ENCODE results near the gene BATF3. TPM values are rescaled to one million over a fixed set of nuclear protein-coding genes. Genes with fewer than 3 reads are reported as not detected.
A peak's percentile ranks its signal among the peaks of the same experiment; 100 is the strongest.

Gene BATF3
- total and polyA plus RNA-seq, 9 of the 15 experiments (the other 6 are each of a cell fraction or from before 2014, with no cell fraction given): 0.40 to 3.8 (median 2.0) TPM

- TF ChIP-seq GATAD2B (IDR thresholded peaks at IDR 0.05; ENCODE audit: borderline replicate concordance) (peak; percentile 44; the same call in 1 of the 2 replicates), SRSF3 (IDR thresholded peaks at IDR 0.05; ENCODE audit: insufficient read depth, low read length) (no peak), ZNF830 (CRISPR knock-in tag; IDR thresholded peaks at IDR 0.05) (no peak), ZZZ3 (IDR thresholded peaks at IDR 0.05) (no peak), SUPT5H (IDR thresholded peaks at IDR 0.05) (no peak), VEZF1 (CRISPR knock-in tag; IDR thresholded peaks at IDR 0.05) (peak; percentile 19; the same call in 1 of the 2 replicates), RFX1 (IDR thresholded peaks at IDR 0.05) (peak; percentile 82), ATF7 (IDR thresholded peaks at IDR 0.05) (peak; percentile 55), ZHX1 (conservative IDR thresholded peaks at IDR 0.05; ENCODE audit: low read length) (no peak)
- TF ChIP-seq, protein P1, sequence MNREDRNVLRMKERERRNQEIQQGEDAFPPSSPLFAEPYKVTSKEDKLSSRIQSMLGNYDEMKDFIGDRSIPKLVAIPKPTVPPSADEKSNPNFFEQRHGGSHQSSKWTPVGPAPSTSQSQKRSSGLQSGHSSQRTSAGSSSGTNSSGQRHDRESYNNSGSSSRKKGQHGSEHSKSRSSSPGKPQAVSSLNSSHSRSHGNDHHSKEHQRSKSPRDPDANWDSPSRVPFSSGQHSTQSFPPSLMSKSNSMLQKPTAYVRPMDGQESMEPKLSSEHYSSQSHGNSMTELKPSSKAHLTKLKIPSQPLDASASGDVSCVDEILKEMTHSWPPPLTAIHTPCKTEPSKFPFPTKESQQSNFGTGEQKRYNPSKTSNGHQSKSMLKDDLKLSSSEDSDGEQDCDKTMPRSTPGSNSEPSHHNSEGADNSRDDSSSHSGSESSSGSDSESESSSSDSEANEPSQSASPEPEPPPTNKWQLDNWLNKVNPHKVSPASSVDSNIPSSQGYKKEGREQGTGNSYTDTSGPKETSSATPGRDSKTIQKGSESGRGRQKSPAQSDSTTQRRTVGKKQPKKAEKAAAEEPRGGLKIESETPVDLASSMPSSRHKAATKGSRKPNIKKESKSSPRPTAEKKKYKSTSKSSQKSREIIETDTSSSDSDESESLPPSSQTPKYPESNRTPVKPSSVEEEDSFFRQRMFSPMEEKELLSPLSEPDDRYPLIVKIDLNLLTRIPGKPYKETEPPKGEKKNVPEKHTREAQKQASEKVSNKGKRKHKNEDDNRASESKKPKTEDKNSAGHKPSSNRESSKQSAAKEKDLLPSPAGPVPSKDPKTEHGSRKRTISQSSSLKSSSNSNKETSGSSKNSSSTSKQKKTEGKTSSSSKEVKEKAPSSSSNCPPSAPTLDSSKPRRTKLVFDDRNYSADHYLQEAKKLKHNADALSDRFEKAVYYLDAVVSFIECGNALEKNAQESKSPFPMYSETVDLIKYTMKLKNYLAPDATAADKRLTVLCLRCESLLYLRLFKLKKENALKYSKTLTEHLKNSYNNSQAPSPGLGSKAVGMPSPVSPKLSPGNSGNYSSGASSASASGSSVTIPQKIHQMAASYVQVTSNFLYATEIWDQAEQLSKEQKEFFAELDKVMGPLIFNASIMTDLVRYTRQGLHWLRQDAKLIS (CRISPR knock-in tag; IDR thresholded peaks at IDR 0.05): 0 out of 2 replicates have a peak, but pooled peaks have one; percentile 45
- TF ChIP-seq, protein P2, sequence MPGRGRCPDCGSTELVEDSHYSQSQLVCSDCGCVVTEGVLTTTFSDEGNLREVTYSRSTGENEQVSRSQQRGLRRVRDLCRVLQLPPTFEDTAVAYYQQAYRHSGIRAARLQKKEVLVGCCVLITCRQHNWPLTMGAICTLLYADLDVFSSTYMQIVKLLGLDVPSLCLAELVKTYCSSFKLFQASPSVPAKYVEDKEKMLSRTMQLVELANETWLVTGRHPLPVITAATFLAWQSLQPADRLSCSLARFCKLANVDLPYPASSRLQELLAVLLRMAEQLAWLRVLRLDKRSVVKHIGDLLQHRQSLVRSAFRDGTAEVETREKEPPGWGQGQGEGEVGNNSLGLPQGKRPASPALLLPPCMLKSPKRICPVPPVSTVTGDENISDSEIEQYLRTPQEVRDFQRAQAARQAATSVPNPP (IDR thresholded peaks at IDR 0.05; ENCODE audit: borderline replicate concordance, insufficient read depth, insufficient read length): no peak
- TF ChIP-seq, protein P3, sequence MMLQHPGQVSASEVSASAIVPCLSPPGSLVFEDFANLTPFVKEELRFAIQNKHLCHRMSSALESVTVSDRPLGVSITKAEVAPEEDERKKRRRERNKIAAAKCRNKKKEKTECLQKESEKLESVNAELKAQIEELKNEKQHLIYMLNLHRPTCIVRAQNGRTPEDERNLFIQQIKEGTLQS (IDR thresholded peaks at IDR 0.05): no peak
- TF ChIP-seq, protein P3 (CRISPR knock-in tag; conservative IDR thresholded peaks at IDR 0.05): no peak
These were observed 476 bp downstream of the BATF3 start (continued) for GRCh38 chr1:212699104-212699624.
